ENCODE measurements around the gene DLL1. TPM values are rescaled to one million over a fixed set of nuclear protein-coding genes. Genes with fewer than 3 reads are reported as not detected.

DLL1 gene
- total and polyA plus RNA-seq, 3 donors from 2014 or later: 2.8 to 5.5 (median 4.6) TPM

- TF ChIP-seq CTCF (IDR thresholded peaks at IDR 0.05): no peak
- no peak for TF ChIP-seq POLR2A (IDR thresholded peaks at IDR 0.05)
- 82 to 92% methylated on average over 4 of the region's 4 CpGs for WGBS, 2 donors
- intact Hi-C loops (cut with DNase I; ENCODE audit: low total_unique reads): no loop called here
Measured at GRCh38 chr6:170316071-170316470, 25.2 kb upstream of the DLL1 start.

GRCh38 chr6:170314983-170315382 lies 24.1 kb upstream of the DLL1 start:
- Histone ChIP-seq H3K36me3 (ENCODE audit: low read depth, missing control alignments) (no peaks in the 10 kb centered on the region), H3K27ac (no peak overlapping the region), H3K27me3 (no peaks in the 10 kb centered on the region), H3K9me3 (no peaks in the 10 kb centered on the region), H3K4me1 (peaks cover 7% of the 10 kb centered on the region), H3K4me3 (no peak overlapping the region)
- DNase-seq: no peak
- TF ChIP-seq POLR2A (IDR thresholded peaks at IDR 0.05): no peak
- no peak for TF ChIP-seq CTCF (IDR thresholded peaks at IDR 0.05)
- 88 to 91% methylated on average over 5 of the region's 5 CpGs for WGBS, 2 donors
- intact Hi-C loops (cut with DNase I; ENCODE audit: low total_unique reads): no loop called here

More at GRCh38 chr6:170316071-170316470, 25.2 kb upstream of the DLL1 start:
- no peaks in the 10 kb centered on the region for H3K9me3 ChIP-seq
- H3K4me1 ChIP-seq: peaks cover 7% of the 10 kb centered on the region
- DNase-seq: no peak
- no peaks in the 10 kb centered on the region for H3K27me3 ChIP-seq
- no peaks in the 10 kb centered on the region for H3K36me3 ChIP-seq (ENCODE audit: low read depth, missing control alignments)
- no peak overlapping the region for H3K4me3 ChIP-seq
- no peak overlapping the region for H3K27ac ChIP-seq

- WGBS, 2 donors: 88 to 90% methylated on average over 4 to 6 of the region's 6 CpGs
- no peak overlapping the region for H3K4me3 ChIP-seq
- no peak for DNase-seq
- H3K4me1 ChIP-seq: peaks cover 7% of the 10 kb centered on the region
- H3K9me3 ChIP-seq: no peaks in the 10 kb centered on the region
- H3K36me3 ChIP-seq (ENCODE audit: low read depth, missing control alignments): no peaks in the 10 kb centered on the region
- H3K27ac ChIP-seq: no peak overlapping the region
- TF ChIP-seq POLR2A (IDR thresholded peaks at IDR 0.05): no peak
- TF ChIP-seq CTCF (IDR thresholded peaks at IDR 0.05): no peak
- intact Hi-C loops (cut with DNase I; ENCODE audit: low total_unique reads): no loop called here
- H3K27me3 ChIP-seq: no peaks in the 10 kb centered on the region
Measured at GRCh38 chr6:170313716-170314295, 22.9 kb upstream of the DLL1 start.

- intact Hi-C loops (cut with DNase I; ENCODE audit: low total_unique reads): no loop called here
- TF ChIP-seq POLR2A (IDR thresholded peaks at IDR 0.05): no peak
- TF ChIP-seq CTCF (IDR thresholded peaks at IDR 0.05): no peak
Measured at GRCh38 chr6:170312876-170313275, 22.0 kb upstream of the DLL1 start.

DNA sequence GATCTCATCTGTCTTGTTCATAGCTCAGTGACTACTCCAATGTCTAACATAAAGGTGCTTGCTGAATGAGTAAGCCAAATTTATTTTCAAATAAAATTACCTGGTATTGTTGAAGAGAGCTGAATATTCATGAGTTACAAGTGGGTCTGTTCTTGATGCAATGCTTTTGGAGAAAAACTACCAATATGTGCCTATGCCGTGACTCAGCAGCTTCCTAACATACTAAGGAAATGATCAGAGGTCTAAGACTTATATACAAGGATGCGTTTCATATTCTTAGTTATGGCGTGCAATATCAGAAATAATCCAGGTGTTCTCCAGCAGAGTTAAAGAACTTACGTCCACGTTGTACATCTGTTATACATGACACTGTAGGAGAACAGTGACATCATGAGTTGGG lies 20.8 kb upstream of the DLL1 start:
- 90 to 93% methylated on average over 5 of the region's 5 CpGs for WGBS, 2 donors
- no peak overlapping the region for H3K4me3 ChIP-seq
- no peak overlapping the region for H3K27ac ChIP-seq
- DNase-seq: no peak
- no peaks in the 10 kb centered on the region for H3K36me3 ChIP-seq (ENCODE audit: low read depth, missing control alignments)
- H3K4me1 ChIP-seq: peaks cover 22% of the 10 kb centered on the region
- no peak for TF ChIP-seq CTCF (IDR thresholded peaks at IDR 0.05)
- no peak for TF ChIP-seq POLR2A (IDR thresholded peaks at IDR 0.05)
- intact Hi-C loops (cut with DNase I; ENCODE audit: low total_unique reads): no loop called here
- H3K9me3 ChIP-seq: no peaks in the 10 kb centered on the region
- no peaks in the 10 kb centered on the region for H3K27me3 ChIP-seq

More at GRCh38 chr6:170312876-170313275, 22.0 kb upstream of the DLL1 start:
- Histone ChIP-seq H3K9me3 (no peaks in the 10 kb centered on the region), H3K4me3 (no peak overlapping the region), H3K4me1 (peaks cover 14% of the 10 kb centered on the region), H3K27me3 (no peaks in the 10 kb centered on the region), H3K27ac (no peak overlapping the region), H3K36me3 (ENCODE audit: low read depth, missing control alignments) (no peaks in the 10 kb centered on the region)
- WGBS, 2 donors: 95 to 100% methylated on average over 2 of the region's 2 CpGs
- DNase-seq: no peak
